Measurements from ENCODE around the gene DRC7. TPM values are rescaled to one million over a fixed set of nuclear protein-coding genes. Genes with fewer than 3 reads are reported as not detected.
A peak's percentile ranks its signal among the peaks of the same experiment; 100 is the strongest.

DRC7 gene
- total and polyA plus RNA-seq, 10 donors: 0.03 to 2.1 (median 0.15) TPM; not detected in 4

- intact Hi-C loops (cut with DNase I; ENCODE audit: low total_unique reads): no loop called here
- H3K4me1 ChIP-seq: no peaks in the 10 kb centered on the region
- DNase-seq: no peak
- no peaks in the 10 kb centered on the region for H3K27me3 ChIP-seq (replicated peaks in 1 of 7)
- no peaks in the 10 kb centered on the region for H3K9me3 ChIP-seq
- TF ChIP-seq POLR2A (IDR thresholded peaks at IDR 0.05): no peak
- TF ChIP-seq POLR2AphosphoS5 (IDR thresholded peaks at IDR 0.05): peak in 1 of 3 donors; percentile 11
- H3K4me3 ChIP-seq: no peak overlapping the region
- 91 to 97% (median 93%) methylated on average over 16 to 26 of the region's 26 CpGs for WGBS, 5 donors
- H3K27ac ChIP-seq: no peak overlapping the region
- H3K36me3 ChIP-seq: peaks cover 0 to 71% (median 22%) of the 10 kb centered on the region in 6 donors
These were observed 76.7 kb downstream of the DRC7 start for GRCh38 chr16:57771141-57771785.

DNA sequence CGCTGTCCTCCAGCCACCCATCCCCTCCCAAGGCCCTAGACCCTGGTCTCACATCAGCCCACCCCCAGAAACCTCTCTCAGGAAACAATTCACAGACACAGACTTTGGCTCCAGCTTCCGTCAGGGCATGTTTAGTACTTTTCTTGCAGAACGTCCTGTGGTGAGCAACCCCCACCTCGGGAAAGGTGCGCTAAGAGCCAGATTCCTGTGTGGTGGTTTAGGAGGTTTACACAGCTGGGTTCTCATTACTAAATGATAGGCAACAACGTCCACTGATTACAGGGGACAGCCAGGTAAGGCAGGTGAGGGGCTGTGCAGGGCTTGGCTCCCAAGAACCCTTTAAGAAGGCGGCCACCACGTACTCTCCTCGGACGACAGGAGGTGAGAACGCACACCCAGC is 78.4 kb downstream of the DRC7 start:
- TF ChIP-seq POLR2AphosphoS5 (IDR thresholded peaks at IDR 0.05): no peak
- TF ChIP-seq CTCF (IDR thresholded peaks at IDR 0.05 in 8 of 11, conservative IDR thresholded peaks at IDR 0.05 in 3 of 11): no peak
- TF ChIP-seq POLR2A (IDR thresholded peaks at IDR 0.05): no peak
- peaks cover 0 to 58% (median 24%) of the 10 kb centered on the region in 6 donors for H3K36me3 ChIP-seq

DNA sequence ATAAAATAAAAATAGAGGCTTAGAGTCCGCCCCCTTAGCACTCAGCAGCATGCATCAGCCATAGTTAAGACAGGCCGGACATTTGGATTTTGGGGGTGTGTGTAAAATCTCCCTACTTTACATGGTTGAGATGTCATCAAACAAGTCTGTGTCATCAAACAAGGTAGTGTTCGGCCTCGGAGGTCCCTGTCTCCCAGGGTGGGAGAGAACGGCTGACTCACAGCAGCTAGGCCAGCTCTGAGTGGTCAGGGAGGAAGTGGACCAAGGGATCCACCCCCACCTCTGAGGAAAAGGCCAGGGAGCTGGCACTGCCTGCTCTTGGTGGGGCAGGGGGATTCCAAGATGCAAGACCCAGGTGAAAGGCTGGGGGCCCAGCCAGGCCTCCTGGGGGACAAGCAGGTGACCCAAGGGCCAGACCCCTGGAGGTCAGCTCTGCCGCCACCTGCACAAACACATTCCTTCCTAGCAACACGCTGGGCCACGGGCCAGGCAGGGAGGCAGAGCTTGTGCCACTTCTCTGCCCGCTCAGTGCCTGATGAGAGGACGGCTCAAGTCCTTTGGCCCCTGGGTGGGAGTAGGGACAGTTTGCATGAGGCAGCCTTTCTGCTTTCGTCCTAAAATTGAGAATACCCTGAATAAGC is 79.2 kb downstream of the DRC7 start:
- Histone ChIP-seq H3K4me3 (no peak overlapping the region), H3K27me3 (replicated peaks in 1 of 7) (no peaks in the 10 kb centered on the region), H3K9me3 (no peaks in the 10 kb centered on the region), H3K36me3 (peaks cover 0 to 54% (median 23%) of the 10 kb centered on the region in 6 donors), H3K4me1 (no peaks in the 10 kb centered on the region), H3K27ac (no peak overlapping the region)
- DNase-seq: no peak
- TF ChIP-seq POLR2A (IDR thresholded peaks at IDR 0.05): no peak
- no peak for TF ChIP-seq POLR2AphosphoS5 (IDR thresholded peaks at IDR 0.05)
- no peak for TF ChIP-seq CTCF (IDR thresholded peaks at IDR 0.05 in 8 of 11, conservative IDR thresholded peaks at IDR 0.05 in 3 of 11)
- WGBS, 5 donors: 85 to 92% (median 89%) methylated on average over 11 of the region's 11 CpGs
- intact Hi-C loops (cut with DNase I; ENCODE audit: low total_unique reads): no loop called here

More for the DNA sequence above, 78.4 kb downstream of the DRC7 start:
- H3K27me3 ChIP-seq (replicated peaks in 1 of 7): no peaks in the 10 kb centered on the region
- no peaks in the 10 kb centered on the region for H3K9me3 ChIP-seq
- H3K4me3 ChIP-seq: no peak overlapping the region
- intact Hi-C loops (cut with DNase I; ENCODE audit: low total_unique reads): no loop called here
- DNase-seq: no peak
- no peak overlapping the region for H3K27ac ChIP-seq
- H3K4me1 ChIP-seq: no peaks in the 10 kb centered on the region
- WGBS, 5 donors: 74 to 88% (median 86%) methylated on average over 11 of the region's 11 CpGs

DNA sequence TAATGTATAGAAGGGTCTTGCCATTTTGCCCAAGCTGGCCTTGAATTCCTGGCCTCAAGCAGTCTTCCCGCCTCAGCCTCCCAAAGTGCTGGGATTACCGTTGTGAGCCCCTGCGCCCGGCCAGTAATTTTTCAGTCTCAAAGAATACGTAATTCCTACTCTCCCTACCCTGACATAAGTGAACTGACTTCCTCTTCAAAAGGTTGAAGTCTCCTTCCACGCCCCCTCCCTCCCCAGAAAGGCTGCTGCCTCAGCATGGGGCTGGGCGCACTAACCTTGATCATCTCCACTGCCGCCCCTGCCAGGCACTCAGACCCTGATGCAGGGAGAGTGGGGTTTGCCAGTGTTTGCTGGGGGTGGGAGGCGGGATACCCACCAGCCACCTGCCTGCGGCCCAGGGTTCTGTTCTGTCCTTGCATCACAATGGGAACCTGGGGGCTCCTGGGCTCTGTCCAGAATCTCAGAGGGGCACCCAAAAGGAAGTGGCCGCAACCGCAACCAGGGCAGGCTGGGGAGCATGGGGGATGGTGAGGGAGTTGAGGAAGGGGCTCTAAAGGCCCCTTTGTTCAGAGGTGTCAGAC is 80.2 kb downstream of the DRC7 start:
- Histone ChIP-seq H3K36me3 (peaks cover 0 to 52% (median 14%) of the 10 kb centered on the region in 6 donors), H3K9me3 (no peaks in the 10 kb centered on the region), H3K27me3 (replicated peaks in 1 of 7) (no peaks in the 10 kb centered on the region), H3K27ac (no peak overlapping the region), H3K4me1 (no peaks in the 10 kb centered on the region), H3K4me3 (no peak overlapping the region)
- no peak for DNase-seq
- WGBS, 5 donors: 76 to 89% (median 82%) methylated on average over 12 of the region's 12 CpGs
- intact Hi-C loops (cut with DNase I; ENCODE audit: low total_unique reads): no loop called here
- no peak for TF ChIP-seq POLR2AphosphoS5 (IDR thresholded peaks at IDR 0.05)
- TF ChIP-seq POLR2A (IDR thresholded peaks at IDR 0.05): no peak
- TF ChIP-seq CTCF (IDR thresholded peaks at IDR 0.05 in 8 of 11, conservative IDR thresholded peaks at IDR 0.05 in 3 of 11): no peak

Measured in spleen (tissue), 11 donors.